ENCODE results near the gene MGAT4A.
"Not testable (repeated sequence)": the region's sequence is repeated elsewhere in the genome, so short reads cannot be mapped to it uniquely, and the experiment has no call there.

Gene MGAT4A

GRCh38 chr2:98598781-98599428 lies 132.0 kb downstream of the MGAT4A start:
- no peak for DNase-seq

GRCh38 chr2:98594665-98595064 lies 136.3 kb downstream of the MGAT4A start:
- DNase-seq: not testable (repeated sequence)

GRCh38 chr2:98592565-98592964 lies 138.4 kb downstream of the MGAT4A start:
- no peak for DNase-seq

- DNase-seq: no peak
These were observed 141.4 kb downstream of the MGAT4A start for GRCh38 chr2:98589489-98589888.

- DNase-seq: no peak
These were observed 142.0 kb downstream of the MGAT4A start for GRCh38 chr2:98588880-98589431.

- DNase-seq: no peak
These were observed 144.3 kb downstream of the MGAT4A start for GRCh38 chr2:98586551-98587140.

- DNase-seq: no peak
These were observed 145.5 kb downstream of the MGAT4A start for GRCh38 chr2:98585386-98585785.

- DNase-seq: no peak
These were observed 146.9 kb downstream of the MGAT4A start for GRCh38 chr2:98583816-98584618.

GRCh38 chr2:98583276-98583675 lies 147.7 kb downstream of the MGAT4A start:
- DNase-seq: no peak

- no peak for DNase-seq
These were observed 148.4 kb downstream of the MGAT4A start for GRCh38 chr2:98582523-98582922.

GRCh38 chr2:98580656-98581284 lies 150.2 kb downstream of the MGAT4A start:
- no peak for DNase-seq

GRCh38 chr2:98579926-98580325 lies 151.0 kb downstream of the MGAT4A start:
- DNase-seq: no peak

GRCh38 chr2:98578231-98578630 lies 152.7 kb downstream of the MGAT4A start:
- DNase-seq: no peak

- DNase-seq: no peak
These were observed 153.6 kb downstream of the MGAT4A start for GRCh38 chr2:98577313-98577712.

GRCh38 chr2:98576666-98577312 lies 154.1 kb downstream of the MGAT4A start:
- DNase-seq: no peak

GRCh38 chr2:98573426-98573825 lies 157.5 kb downstream of the MGAT4A start:
- no peak for DNase-seq

GRCh38 chr2:98572676-98573075 lies 158.3 kb downstream of the MGAT4A start:
- no peak for DNase-seq

GRCh38 chr2:98572211-98572610 lies 158.7 kb downstream of the MGAT4A start:
- no peak for DNase-seq

GRCh38 chr2:98571796-98572195 lies 159.1 kb downstream of the MGAT4A start:
- no peak for DNase-seq

- DNase-seq: no peak
These were observed 159.7 kb downstream of the MGAT4A start for GRCh38 chr2:98571121-98571701.

GRCh38 chr2:98570356-98570755 lies 160.6 kb downstream of the MGAT4A start:
- DNase-seq: no peak

- DNase-seq: no peak
These were observed 161.0 kb downstream of the MGAT4A start for GRCh38 chr2:98569915-98570314.

Measured in CD4-positive, alpha-beta T cell treated with Interferon gamma for 1 hour (primary cell).